ENCODE data around the gene HNF4A. TPM values are rescaled to one million over a fixed set of nuclear protein-coding genes. Genes with fewer than 3 reads are reported as not detected.

The HNF4A gene
- total and polyA plus RNA-seq, 2 of the 4 experiments (the other 2 are of a cell fraction) = not detected

GRCh38 chr20:44449864-44450263 is 94.4 kb downstream of the HNF4A start:
- no peak overlapping the region for H2AK9ac ChIP-seq (replicated peaks; ENCODE audit: low read depth, low read length, poor library complexity)
- ATAC-seq (ENCODE audit: low read depth) (no peak), DNase-seq (no peak)
- H3K27ac ChIP-seq (ENCODE audit: insufficient read depth, low read length) = no peak overlapping the region
- H4K8ac ChIP-seq (ENCODE audit: low read depth in 2 of 2, low read length in 2 of 2) = no peak overlapping the region
- in situ Hi-C loops (cut with MboI; ENCODE audit: low sequenced_read_pairs) (no loop called here), intact Hi-C loops (cut with micrococcal nuclease) (loop anchor here (10.0 kb wide), 1 partner anchor 135 kb away; the partner anchor contains the start of gene FITM2), dilution Hi-C loops (cut with HindIII; ENCODE audit: low sequenced_read_pairs, unreplicated experiment) (no loop called here)
- H3K79me1 ChIP-seq (ENCODE audit: low read depth in 1 of 2, low read length in 2 of 2) = no peaks in the 10 kb centered on the region
- no peaks in the 10 kb centered on the region for H3K36me3 ChIP-seq (ENCODE audit: control insufficient read depth, insufficient read depth, low read length)
- 60% methylated on average over 1 of the region's 7 CpGs; no CpG with 5 or more reads in 1 of the 2 experiments for WGBS, 2 experiments (ENCODE audit: extremely low coverage in 2 of 2, insufficient read length in 1 of 2)
- H2AK5ac ChIP-seq (ENCODE audit: low read depth, low read length) = no peak overlapping the region
- H3K4me2 ChIP-seq (ENCODE audit: low read depth, low read length) = no peak overlapping the region
- no peak overlapping the region for H3K23ac ChIP-seq (ENCODE audit: low read depth, low read length)
- H3K27me3 ChIP-seq (ENCODE audit: control insufficient read depth, insufficient read depth, low read length) = peaks cover 32% of the 10 kb centered on the region
- no peak overlapping the region for H3K4me3 ChIP-seq (ENCODE audit: insufficient read depth, low read depth, low read length)
- H3K9me1 ChIP-seq (ENCODE audit: insufficient read depth, low read length) = no peaks in the 10 kb centered on the region
- H2BK5ac ChIP-seq (ENCODE audit: low read depth, low read length, poor library complexity, severe bottlenecking) = no peak overlapping the region
- no peak overlapping the region for H3K18ac ChIP-seq (ENCODE audit: low read depth, low read length)
- no peak overlapping the region for H3K9ac ChIP-seq (ENCODE audit: low read depth, low read length)
- no peak overlapping the region for H4K91ac ChIP-seq (ENCODE audit: insufficient read depth, low read depth, low read length)
- TF ChIP-seq BHLHE40 (IDR thresholded peaks at IDR 0.05; ENCODE audit: low read depth, low read length) = no peak
- no peak for TF ChIP-seq CHD1 (IDR thresholded peaks at IDR 0.05; ENCODE audit: low read depth, low read length)
- no peak for TF ChIP-seq USF2 (IDR thresholded peaks at IDR 0.05; ENCODE audit: low read depth, low read length)
- no peak for TF ChIP-seq SMC3 (IDR thresholded peaks at IDR 0.05; ENCODE audit: low read depth, low read length)
- no peak for TF ChIP-seq FOS (IDR thresholded peaks at IDR 0.05; ENCODE audit: low read depth, low read length)
- no peak for TF ChIP-seq MXI1 (IDR thresholded peaks at IDR 0.05; ENCODE audit: borderline replicate concordance, low read depth, low read length)
- no peak for TF ChIP-seq RFX5 (IDR thresholded peaks at IDR 0.05; ENCODE audit: low read depth, low read length)
- TF ChIP-seq POLR2A (IDR thresholded peaks at IDR 0.05; ENCODE audit: low read depth, low read length) = no peak
- TF ChIP-seq RAD21 (IDR thresholded peaks at IDR 0.05; ENCODE audit: low read length) = no peak
- no peak for TF ChIP-seq RCOR1 (IDR thresholded peaks at IDR 0.05; ENCODE audit: insufficient replicate concordance, low read length)
- TF ChIP-seq CEBPB (IDR thresholded peaks at IDR 0.05; ENCODE audit: low read depth, low read length) = no peak
- TF ChIP-seq NFE2L2 (IDR thresholded peaks at IDR 0.05; ENCODE audit: low read depth, low read length) = no peak
- no peak for TF ChIP-seq CTCF (conservative IDR thresholded peaks at IDR 0.05; ENCODE audit: low read depth, low read length)
- H3K9me3 ChIP-seq (ENCODE audit: control insufficient read depth, insufficient read depth, low read length) = no peaks in the 10 kb centered on the region; the same call in 1 of the 2 replicates
- H3K4me1 ChIP-seq (ENCODE audit: control insufficient read depth, insufficient read depth, low read length) = peaks cover 2% of the 10 kb centered on the region; the same call in 1 of the 2 replicates
- H2BK120ac ChIP-seq (ENCODE audit: low read depth, low read length) = no peak overlapping the region
- no peak overlapping the region for H2BK20ac ChIP-seq (ENCODE audit: low read depth, low read length)
- CTCF ChIA-PET = no interaction called here
- no peak overlapping the region for H2AFZ ChIP-seq (replicated peaks; ENCODE audit: low read length, poor library complexity)
- H3K14ac ChIP-seq (replicated peaks; ENCODE audit: low read depth, low read length) = no peak overlapping the region
- no peaks in the 10 kb centered on the region for H4K20me1 ChIP-seq (ENCODE audit: insufficient read depth, low read length)
- H3K4ac ChIP-seq (ENCODE audit: low read depth, low read length) = no peak overlapping the region
- H4K5ac ChIP-seq (ENCODE audit: low read depth, low read length) = no peak overlapping the region
- POLR2A ChIA-PET (ENCODE audit: unreplicated experiment) = no interaction called here
- BruUV-seq (replicated peaks) = no TSS peak
- H2BK15ac ChIP-seq (ENCODE audit: low read depth, low read length) = no peak overlapping the region
- no peak overlapping the region for H3K56ac ChIP-seq (ENCODE audit: extremely low read depth, insufficient read depth, low read length)
